HG03571 (cell line): ENCODE measurements around the gene ABHD17C.
"Not testable (repeated sequence)": the region's sequence is repeated elsewhere in the genome, so short reads cannot be mapped to it uniquely, and the experiment has no call there.

Experiments
- ATAC-seq: cut with Tn5 transposase; IDR thresholded peaks from one replicate; pipeline ENCODE4 v1.9.1; 2021; ENCODE audit not compliant: unreplicated experiment

ABHD17C gene

GRCh38 chr15:80761754-80762153 lies 66.6 kb downstream of the ABHD17C start:
- no peak for ATAC-seq

DNA sequence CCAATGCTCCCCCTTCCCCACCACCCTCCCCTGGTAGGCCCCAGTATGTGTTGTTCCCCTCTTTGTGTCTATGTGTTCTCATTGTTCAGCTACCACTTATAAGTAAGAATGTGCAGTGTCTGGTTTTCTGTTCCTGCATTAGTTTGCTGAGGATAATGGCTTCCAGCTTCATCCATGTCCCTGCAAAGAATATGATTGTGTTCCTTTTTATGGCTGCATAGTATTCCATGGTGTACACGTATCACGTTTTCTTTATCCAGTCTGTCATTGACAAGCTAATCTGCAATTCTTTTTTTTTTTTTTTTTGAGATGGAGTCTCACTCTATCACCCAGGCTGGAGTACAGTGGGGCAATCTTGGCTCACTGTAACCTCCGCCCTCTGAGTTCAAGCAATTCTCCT lies 68.1 kb downstream of the ABHD17C start:
- ATAC-seq: not testable (repeated sequence)

DNA sequence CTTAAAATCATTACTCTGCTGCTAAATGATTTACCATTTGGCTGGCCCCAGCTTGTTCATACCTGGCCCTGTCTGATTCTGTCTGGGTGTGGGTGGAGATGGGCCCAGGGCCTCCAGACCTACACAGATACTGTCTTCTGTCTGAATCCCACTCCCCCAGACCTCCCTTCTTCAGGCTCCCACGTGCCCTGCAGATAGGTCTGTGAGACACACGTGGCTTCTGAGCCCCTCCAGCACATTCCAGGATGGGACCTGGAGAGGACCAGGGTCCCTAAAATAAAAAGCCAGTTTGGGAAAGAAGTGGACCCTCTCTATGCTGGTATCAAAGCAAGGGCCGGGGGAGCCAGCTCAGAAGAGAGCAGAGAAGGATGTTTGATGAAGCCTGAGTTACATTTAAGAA lies 69.4 kb downstream of the ABHD17C start:
- ATAC-seq: no peak

- no peak for ATAC-seq
Observed at GRCh38 chr15:80766275-80766674, 71.2 kb downstream of the ABHD17C start.

- ATAC-seq: no peak
Observed at GRCh38 chr15:80768158-80768557, 73.0 kb downstream of the ABHD17C start.

DNA sequence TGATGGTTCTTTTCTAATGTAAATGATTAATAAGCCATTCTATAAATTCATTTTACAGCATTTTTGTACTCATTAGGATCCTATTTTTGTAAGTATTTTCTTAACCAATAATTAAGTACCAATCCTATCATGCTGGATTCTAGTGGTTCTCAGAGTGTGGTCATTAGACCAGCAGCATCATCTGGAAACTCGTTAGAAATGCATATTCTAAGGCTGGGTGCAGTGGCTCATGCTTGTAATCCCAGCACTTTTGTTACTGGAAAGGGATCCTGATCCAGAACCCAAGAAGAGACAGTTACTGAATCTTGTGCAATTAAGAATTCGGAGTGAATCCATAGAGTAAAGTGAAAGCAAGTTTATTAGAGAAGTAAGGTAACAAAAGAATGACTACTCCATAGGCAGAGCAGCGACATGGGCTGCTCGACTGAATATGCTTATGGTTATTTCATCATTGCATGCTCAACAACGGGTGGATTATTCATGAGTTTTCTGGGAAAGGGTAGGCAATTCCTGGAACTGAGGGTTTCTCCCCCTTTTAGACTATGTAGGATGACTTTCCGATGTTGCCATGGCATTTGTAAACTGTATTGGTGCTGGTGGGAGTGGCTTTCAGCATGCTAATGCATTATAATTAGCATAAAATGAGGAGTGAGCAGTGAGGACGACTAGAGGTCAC lies 74.2 kb downstream of the ABHD17C start:
- no peak for ATAC-seq

- no peak for ATAC-seq
Observed at GRCh38 chr15:80769829-80770705, 75.0 kb downstream of the ABHD17C start.

DNA sequence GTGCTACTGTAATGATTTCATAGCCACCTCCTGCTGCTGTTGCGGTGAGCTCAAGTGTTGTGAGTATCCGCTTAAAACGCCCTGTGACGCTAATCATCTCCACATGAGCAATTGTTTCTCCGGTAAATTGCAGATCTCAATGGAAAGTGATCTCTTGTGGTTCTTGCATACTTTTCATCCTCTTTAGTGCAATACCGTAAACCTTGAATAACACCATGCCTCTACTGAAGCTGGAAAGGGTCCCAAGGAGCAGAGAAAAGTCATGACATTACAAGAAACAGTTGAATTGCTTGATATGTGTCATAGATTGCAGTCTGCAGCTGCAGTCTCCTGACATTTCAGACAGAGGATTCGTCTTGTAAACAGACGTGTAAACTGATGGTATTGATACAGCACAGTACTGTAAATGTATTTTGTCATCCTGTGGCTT lies 78.0 kb downstream of the ABHD17C start:
- no peak for ATAC-seq

DNA sequence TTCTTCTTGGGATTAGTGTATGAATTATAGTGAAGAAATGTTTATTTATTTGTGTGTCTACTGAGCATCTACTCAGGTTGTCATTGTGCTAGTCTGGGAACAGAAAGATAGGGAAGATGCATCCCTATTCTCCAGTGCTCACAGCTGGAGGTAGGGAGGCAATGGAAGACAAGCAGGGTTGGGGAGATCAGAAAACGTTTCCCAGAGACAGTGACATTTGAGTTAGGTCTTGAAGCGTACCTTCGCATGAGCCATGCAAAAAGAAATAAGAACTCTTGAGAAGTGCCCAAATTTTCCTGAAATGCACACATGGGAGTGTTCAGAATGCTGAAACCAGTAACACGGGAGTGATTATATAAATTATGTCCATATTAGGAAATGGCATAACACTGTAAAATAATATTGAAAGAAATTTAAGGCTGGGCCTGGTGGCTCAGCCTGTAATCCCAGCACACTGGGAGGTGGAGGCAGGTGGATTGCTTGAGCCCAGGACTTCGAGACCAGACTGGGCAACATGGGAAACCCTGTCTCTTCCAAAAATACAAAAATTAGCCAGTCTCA lies 78.8 kb downstream of the ABHD17C start:
- no peak for ATAC-seq

- no peak for ATAC-seq
Observed at GRCh38 chr15:80774486-80774885, 79.4 kb downstream of the ABHD17C start.

DNA sequence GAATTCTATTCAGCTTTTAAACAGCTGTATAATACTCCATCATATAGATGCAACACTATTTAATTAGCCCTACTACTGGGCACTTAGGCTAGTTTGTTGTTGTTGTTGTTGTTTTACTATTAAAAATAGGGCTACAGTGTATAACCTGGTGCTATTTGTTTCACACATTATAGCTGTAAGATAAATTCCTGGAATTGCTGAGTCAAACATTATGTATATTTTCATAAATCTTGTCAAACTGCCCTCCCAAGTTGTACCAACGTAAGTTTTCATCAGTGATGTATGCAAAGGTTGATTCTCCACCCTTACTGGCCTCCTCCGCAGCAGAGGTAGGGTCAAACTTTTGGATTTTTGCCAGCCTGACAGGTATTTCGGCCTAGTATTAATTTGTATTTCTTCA lies 80.2 kb downstream of the ABHD17C start:
- no peak for ATAC-seq

DNA sequence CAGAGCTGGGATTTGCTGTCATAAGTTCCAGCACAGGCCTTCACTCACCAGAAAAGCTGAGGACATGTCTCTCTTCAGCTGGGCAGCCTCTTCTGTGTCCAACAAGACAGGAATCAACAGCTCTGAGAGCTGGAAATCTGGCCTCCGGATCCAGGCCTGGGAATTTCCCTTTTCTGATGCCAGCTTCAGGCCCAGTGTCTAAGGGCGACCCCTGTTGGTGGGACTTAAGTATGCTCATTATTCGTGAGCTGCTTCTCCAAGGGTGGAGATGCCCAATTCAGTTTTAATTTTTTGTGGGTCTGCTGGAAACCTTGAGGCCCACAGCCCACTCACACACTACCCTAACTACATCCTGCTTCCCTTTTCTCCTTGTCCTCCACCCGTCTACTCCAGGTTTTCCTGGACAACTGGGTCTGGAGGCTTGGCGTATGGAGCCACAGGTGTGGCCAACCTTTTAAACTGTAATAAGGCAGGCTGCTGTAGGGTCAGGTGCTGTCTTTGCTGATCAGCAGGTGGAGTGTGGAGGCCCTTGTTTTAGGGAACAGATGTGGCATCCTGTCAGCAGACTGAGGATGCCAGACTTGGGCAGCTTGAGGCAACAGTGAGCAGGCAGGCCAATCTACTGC lies 81.4 kb downstream of the ABHD17C start:
- no peak for ATAC-seq

GRCh38 chr15:80777137-80777536 lies 82.0 kb downstream of the ABHD17C start:
- ATAC-seq: no peak

GRCh38 chr15:80777826-80778620 lies 82.9 kb downstream of the ABHD17C start:
- no peak for ATAC-seq

DNA sequence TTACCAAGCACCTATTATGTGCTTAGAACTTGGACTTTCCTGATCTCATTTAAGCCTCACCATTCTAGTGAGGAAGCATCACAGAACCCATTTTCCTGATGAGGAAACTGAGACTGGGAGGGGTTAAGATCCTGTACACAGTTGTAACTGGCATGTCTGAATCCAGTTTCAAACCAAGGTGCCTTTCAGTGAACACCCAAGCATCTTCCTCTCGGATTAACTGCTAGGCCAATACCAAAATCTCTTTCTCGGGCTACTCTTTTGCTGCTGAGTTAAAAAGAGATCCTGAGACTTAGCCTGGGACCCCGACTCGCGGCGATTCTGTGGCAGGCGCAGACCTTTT lies 83.5 kb downstream of the ABHD17C start:
- ATAC-seq: no peak

- ATAC-seq: no peak
Observed at GRCh38 chr15:80778964-80779657, 84.0 kb downstream of the ABHD17C start, which contains the start of gene CEMIP. CEMIP (plus strand) TSS chr15:80779370; CDS start chr15:80873880, 94,510 bp downstream.

GRCh38 chr15:80779658-80780415 lies 84.7 kb downstream of the ABHD17C start:
- ATAC-seq: no peak

DNA sequence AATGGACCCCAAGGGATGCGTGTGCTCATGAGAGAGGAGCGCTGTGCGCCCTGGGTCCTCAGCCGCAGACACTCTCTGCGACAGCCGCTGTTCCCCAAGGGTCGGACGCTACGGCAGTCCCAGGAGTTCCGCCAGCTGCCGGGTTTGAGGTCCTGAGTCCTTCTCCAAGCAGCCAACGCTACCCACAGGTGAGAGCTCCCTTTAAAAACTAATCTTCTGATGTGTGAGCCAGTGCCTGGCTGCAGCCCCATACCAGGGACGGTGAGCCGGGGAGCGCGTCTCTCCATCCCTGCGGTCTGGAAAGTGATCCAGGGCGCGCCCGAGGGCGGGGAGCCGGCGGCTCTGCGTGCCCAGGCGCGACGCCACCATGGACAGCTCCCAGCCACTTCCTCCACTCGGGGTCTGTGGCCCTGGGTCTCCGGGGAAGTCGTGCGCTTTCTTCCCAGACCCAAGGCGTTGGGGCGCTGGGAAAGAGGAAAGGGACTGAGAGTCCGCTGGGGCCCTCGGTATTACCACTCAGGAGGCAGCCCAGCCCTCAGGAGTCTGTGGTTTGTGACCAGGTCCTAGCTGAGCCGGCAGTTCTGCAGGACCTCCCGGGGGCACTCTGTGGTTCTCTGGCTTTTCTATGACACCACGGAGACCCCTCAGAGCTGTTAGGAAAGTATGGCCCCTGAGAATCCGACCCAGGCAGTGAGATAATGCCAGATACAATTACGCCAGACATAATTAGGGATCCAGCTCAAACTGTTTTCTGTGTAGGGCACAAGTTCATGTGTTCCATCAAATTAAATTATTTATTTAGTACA lies 85.5 kb downstream of the ABHD17C start:
- no peak for ATAC-seq

GRCh38 chr15:80783260-80783659 lies 88.2 kb downstream of the ABHD17C start:
- no peak for ATAC-seq
